Keratinocyte (primary cell): Measurements from ENCODE around the gene DPY19L3. TPM values are rescaled to one million over a fixed set of nuclear protein-coding genes. Genes with fewer than 3 reads are reported as not detected.
"Not testable (repeated sequence)": the region's sequence is repeated elsewhere in the genome, so short reads cannot be mapped to it uniquely, and the experiment has no call there.

Experiments
- DNase-seq: peaks from one replicate; pipeline ENCODE4 v3.0.0-alpha.2; 2011; ENCODE audit warnings: low read depth, missing footprints, low spot score
- FAIRE-seq: peaks from 2 replicates; lab custom pipeline; 2011; peaks lifted over from hg19 to GRCh38; lab: Jason Lieb, UNC
- H2AFZ ChIP-seq: 2 replicates; pipeline ENCODE4 v1.6.0; 2012; ENCODE audit warnings: low read length, control low read depth, inconsistent platforms; ENCODE audit not compliant: control insufficient read depth
- H3K27ac ChIP-seq: 2 replicates; pipeline ENCODE4 v1.5.1; 2011; ENCODE audit warnings: low read length; ENCODE audit not compliant: control insufficient read depth, insufficient read depth
- H3K27me3 ChIP-seq: 3 replicates; pipeline ENCODE4 v1.6.0; 2011; ENCODE audit warnings: low read length; ENCODE audit not compliant: control insufficient read depth, insufficient read depth; ENCODE audit errors: extremely low read depth
- H3K36me3 ChIP-seq, 2 experiments: 2 replicates in 1 of 2; 3 replicates in 1 of 2; pipeline ENCODE4 v1.5.1; 2011; ENCODE audit warnings: low read length in 2 of 2, mild to moderate bottlenecking in 1 of 2; ENCODE audit not compliant: control insufficient read depth in 2 of 2, insufficient read depth in 2 of 2; ENCODE audit errors: extremely low read depth in 1 of 2
- H3K4me1 ChIP-seq: 3 replicates; pipeline ENCODE4 v1.5.1; 2011; ENCODE audit warnings: low read length; ENCODE audit not compliant: control insufficient read depth, insufficient read depth; ENCODE audit errors: extremely low read depth
- H3K4me2 ChIP-seq: 3 replicates; pipeline ENCODE4 v1.6.0; 2011; ENCODE audit warnings: low read depth, low read length; ENCODE audit not compliant: control insufficient read depth, insufficient read depth; ENCODE audit errors: extremely low read depth
- H3K4me3 ChIP-seq, 3 experiments: fragments of 200-600 bp in 1 of 3; sonication (generic) in 1 of 3; 2 replicates in 2 of 3; 3 replicates in 1 of 3; pipeline ENCODE4 v1.5.1; 2011 to 2016; ENCODE audit warnings: low read length in 3 of 3, mild to moderate bottlenecking in 3 of 3, control low read depth in 2 of 3, inconsistent platforms in 1 of 3, low read depth in 1 of 3, mixed read lengths in 1 of 3, mixed run types in 1 of 3, moderate library complexity in 1 of 3; ENCODE audit not compliant: control insufficient read depth in 2 of 3, insufficient read depth in 2 of 3; ENCODE audit errors: extremely low read depth in 1 of 3
- H3K79me2 ChIP-seq: 2 replicates; pipeline ENCODE4 v1.6.0; 2012; ENCODE audit warnings: low read length; ENCODE audit not compliant: control insufficient read depth, insufficient read depth
- H3K9ac ChIP-seq: 3 replicates; pipeline ENCODE4 v1.6.0; 2011; ENCODE audit warnings: low read length; ENCODE audit not compliant: control insufficient read depth, insufficient read depth; ENCODE audit errors: extremely low read depth
- H3K9me1 ChIP-seq: 3 replicates; pipeline ENCODE4 v1.6.0; 2011; ENCODE audit warnings: low read length; ENCODE audit not compliant: control insufficient read depth, insufficient read depth; ENCODE audit errors: extremely low read depth
- H3K9me3 ChIP-seq: 2 replicates; pipeline ENCODE4 v1.5.1; 2012; ENCODE audit warnings: low read depth, low read length; ENCODE audit not compliant: control insufficient read depth
- H4K20me1 ChIP-seq: 3 replicates; pipeline ENCODE4 v1.6.0; 2011; ENCODE audit warnings: low read length; ENCODE audit not compliant: control insufficient read depth, insufficient read depth; ENCODE audit errors: extremely low read depth
- CTCF ChIP-seq, 3 experiments: IDR thresholded peaks in 1 of 3; conservative IDR thresholded peaks in 1 of 3; optimal IDR thresholded peaks in 1 of 3; 2 replicates in 2 of 3; 3 replicates in 1 of 3; pipeline versions ENCODE3 to v1.5.1; 2011; ENCODE audit warnings: low read length in 3 of 3, mild to moderate bottlenecking in 3 of 3, moderate library complexity in 2 of 3, control low read depth in 1 of 3, inconsistent platforms in 1 of 3; ENCODE audit not compliant: insufficient read depth in 2 of 3; ENCODE audit errors: extremely low read depth in 1 of 3
- EZH2 ChIP-seq: IDR thresholded peaks from one replicate; pipeline ENCODE4 v1.6.1; 2012; ENCODE audit warnings: inconsistent platforms, mild to moderate bottlenecking, low read length, moderate library complexity
- dilution Hi-C: fragments of 300-500 bp; cut with MboI; formaldehyde crosslinking; loops from one replicate; pipeline ENCODE4 v1.7.0; 2020; ENCODE audit warnings: low sequenced_read_pairs; ENCODE audit not compliant: extremely low pct_ligation_motif_present
- polyA plus RNA-seq, 5 experiments: library from polyadenylated mRNA; depleted of rRNA in 3 of 5; stranded (reverse) in 3 of 5; stranded (forward) in 1 of 5; unstranded in 1 of 5; fragments of >200 nt; gene quantifications; 1 replicate in 1 of 5; 2 replicates in 3 of 5; 3 replicates in 1 of 5; pipeline versions ENCODE4 v1.2.1 to v1.2.3, GENCODE V29; 2011 to 2012; ENCODE audit warnings: missing spikeins in 2 of 5, low read depth in 1 of 5, low replicate concordance in 1 of 5

DPY19L3 gene
- polyA plus RNA-seq, 1 donor (not counting 4 experiments of a cell fraction or from before 2014, with no cell fraction given), result 10.0 TPM

- DNase-seq (no peak), FAIRE-seq (no peak)
- dilution Hi-C loops, result no loop called here
- Histone ChIP-seq H3K9me1 (no peaks in the 10 kb centered on the region), H3K36me3 (peaks cover 0 to 1% of the 10 kb centered on the region in 2 experiments), H3K27ac (no peak overlapping the region), H2AFZ (no peak overlapping the region), H3K4me3 (no peak overlapping the region), H3K9me3 (no peaks in the 10 kb centered on the region), H3K4me2 (no peak overlapping the region), H3K27me3 (no peaks in the 10 kb centered on the region), H3K4me1 (no peaks in the 10 kb centered on the region), H3K79me2 (no peaks in the 10 kb centered on the region), H4K20me1 (no peaks in the 10 kb centered on the region), H3K9ac (no peak overlapping the region)
- TF ChIP-seq EZH2, result no peak
- no peak for TF ChIP-seq CTCF (optimal IDR thresholded peaks at IDR 0.05 in 1 of 3, IDR thresholded peaks at IDR 0.05 in 1 of 3, conservative IDR thresholded peaks at IDR 0.05 in 1 of 3; ENCODE audit: extremely low read depth in 1 of 3, insufficient read depth in 2 of 3, low read length in 3 of 3)
These were observed 33.2 kb downstream of the DPY19L3 start for GRCh38 chr19:32438751-32439150.

DNA sequence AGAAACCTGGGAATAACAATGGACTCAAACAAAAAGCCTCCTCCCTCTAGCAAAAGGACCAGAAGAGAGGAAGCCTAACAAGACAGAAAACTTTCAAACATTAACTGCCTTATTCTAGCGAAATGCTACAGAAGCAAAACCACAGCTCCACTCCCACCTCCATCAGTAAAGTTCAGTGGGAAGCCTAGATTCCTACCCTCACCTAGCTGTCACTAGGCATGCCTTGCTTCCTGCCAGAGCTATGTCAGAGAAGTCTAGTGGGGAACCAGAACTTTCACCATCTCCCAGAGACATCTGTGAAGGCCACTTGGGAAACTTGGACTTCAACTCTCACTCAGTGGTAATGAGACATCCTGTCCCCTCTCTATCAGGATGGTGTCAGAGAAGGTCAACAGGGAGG lies 37.1 kb downstream of the DPY19L3 start:
- H3K27ac ChIP-seq, result no peak overlapping the region
- no peak overlapping the region for H2AFZ ChIP-seq
- TF ChIP-seq CTCF (optimal IDR thresholded peaks at IDR 0.05 in 1 of 3, IDR thresholded peaks at IDR 0.05 in 1 of 3, conservative IDR thresholded peaks at IDR 0.05 in 1 of 3; ENCODE audit: extremely low read depth in 1 of 3, insufficient read depth in 2 of 3, low read length in 3 of 3) (no peak), EZH2 (no peak)
- no peaks in the 10 kb centered on the region for H3K9me1 ChIP-seq
- FAIRE-seq (no peak), DNase-seq (no peak)
- no peaks in the 10 kb centered on the region for H3K27me3 ChIP-seq
- no peaks in the 10 kb centered on the region for H3K36me3 ChIP-seq
- dilution Hi-C loops, result no loop called here
- H3K4me2 ChIP-seq, result no peak overlapping the region
- H3K4me3 ChIP-seq, result no peak overlapping the region
- no peaks in the 10 kb centered on the region for H3K4me1 ChIP-seq
- no peaks in the 10 kb centered on the region for H3K9me3 ChIP-seq
- no peaks in the 10 kb centered on the region for H4K20me1 ChIP-seq
- H3K9ac ChIP-seq, result no peak overlapping the region
- no peaks in the 10 kb centered on the region for H3K79me2 ChIP-seq

- H3K4me3 ChIP-seq, dilution Hi-C loops, FAIRE-seq, H3K4me1 ChIP-seq, H3K36me3 ChIP-seq, DNase-seq, H2AFZ ChIP-seq, H3K9ac ChIP-seq, H3K27me3 ChIP-seq, H3K9me1 ChIP-seq, H3K79me2 ChIP-seq, H3K4me2 ChIP-seq, H3K27ac ChIP-seq, H4K20me1 ChIP-seq, H3K9me3 ChIP-seq: not testable (repeated sequence)
These were observed 42.0 kb downstream of the DPY19L3 start for GRCh38 chr19:32447534-32447933.
